Neural cell (in vitro differentiated cells): ENCODE results near the gene NEDD9. TPM values are rescaled to one million over a fixed set of nuclear protein-coding genes. Genes with fewer than 3 reads are reported as not detected.

Experiments used
- H2AFZ ChIP-seq: fragments of 200-600, 300-800 bp; sonication (generic), shearing (Covaris generic); 2 replicates; pipeline ENCODE4 v1.6.0; 2014; ENCODE audit warnings: low read depth, mild to moderate bottlenecking, antibody characterized with exemption, low read length, moderate library complexity
- H3F3A ChIP-seq: fragments of 200-600 bp; shearing (Covaris generic); 2 replicates; pipeline ENCODE4 v1.6.1; 2016; ENCODE audit warnings: mild to moderate bottlenecking, moderate library complexity, mixed read lengths, antibody characterized with exemption, low read length; ENCODE audit not compliant: insufficient read depth, poor library complexity, severe bottlenecking
- H3K27ac ChIP-seq: fragments of 200-600, 300-800 bp; sonication (generic), shearing (Covaris generic); 2 replicates; pipeline ENCODE4 v1.5.1; 2014; ENCODE audit warnings: mild to moderate bottlenecking, low read length, moderate library complexity
- H3K27me3 ChIP-seq: fragments of 300-800, 200-600 bp; sonication (generic), shearing (Covaris generic); 2 replicates; pipeline ENCODE4 v1.6.0; 2014; ENCODE audit warnings: mild to moderate bottlenecking, low read depth, low read length, moderate library complexity; ENCODE audit not compliant: insufficient read depth
- H3K36me3 ChIP-seq: fragments of 300-800, 200-600 bp; sonication (generic), shearing (Covaris generic); 2 replicates; pipeline ENCODE4 v1.5.1; 2014; ENCODE audit warnings: mild to moderate bottlenecking, antibody characterized with exemption, low read length, moderate library complexity; ENCODE audit not compliant: insufficient read depth
- H3K4me2 ChIP-seq: fragments of 300-800, 200-600 bp; sonication (generic), shearing (Covaris generic); 2 replicates; pipeline ENCODE4 v1.6.0; 2014; ENCODE audit warnings: mild to moderate bottlenecking, low read length
- H3K4me3 ChIP-seq: fragments of 300-800, 200-600 bp; sonication (generic), shearing (Covaris generic); 2 replicates; pipeline ENCODE4 v1.5.1; 2014; ENCODE audit warnings: mild to moderate bottlenecking, low read length, moderate library complexity
- H3K79me2 ChIP-seq: fragments of 200-600 bp; shearing (Covaris generic); replicated peaks from 2 replicates; pipeline ENCODE4 v1.6.0; 2014; ENCODE audit warnings: mild to moderate bottlenecking, low read length, moderate library complexity; ENCODE audit not compliant: insufficient read depth
- H3K9ac ChIP-seq: fragments of 300-800, 200-600 bp; sonication (generic), shearing (Covaris generic); 2 replicates; pipeline ENCODE4 v1.6.1; 2016; ENCODE audit warnings: mild to moderate bottlenecking, low read length, mixed read lengths
- H3K9me2 ChIP-seq: fragments of 200-600 bp; shearing (Covaris generic); 2 replicates; pipeline ENCODE4 v1.6.1; 2016; ENCODE audit warnings: mild to moderate bottlenecking, low read length, mixed read lengths; ENCODE audit not compliant: insufficient read depth
- H3K9me3 ChIP-seq: fragments of 200-600, 300-800 bp; sonication (generic), shearing (Covaris generic); 2 replicates; pipeline ENCODE4 v1.6.1; 2016; ENCODE audit warnings: mild to moderate bottlenecking, mixed run types, low read length, moderate library complexity, mixed read lengths
- H4K20me1 ChIP-seq: fragments of 200-600 bp; shearing (Covaris generic); 2 replicates; pipeline ENCODE4 v1.6.1; 2016; ENCODE audit warnings: mild to moderate bottlenecking, mixed run types; ENCODE audit not compliant: insufficient read depth
- CTCF ChIP-seq: fragments of 450-650 bp; IDR thresholded peaks from 2 replicates; pipeline ENCODE4 v1.5.1; 2014; ENCODE audit warnings: antibody characterized with exemption, mild to moderate bottlenecking, moderate library complexity; ENCODE audit not compliant: poor library complexity, severe bottlenecking
- EP300 ChIP-seq: fragments of 450-650 bp; conservative IDR thresholded peaks from 2 replicates; pipeline ENCODE4 v1.6.1; 2014; ENCODE audit warnings: antibody characterized with exemption, mild to moderate bottlenecking, moderate library complexity; ENCODE audit not compliant: poor library complexity, severe bottlenecking
- EZH2 ChIP-seq: fragments of 200-600, 300-800 bp; shearing (Covaris generic), sonication (generic); IDR thresholded peaks from 2 replicates; pipeline ENCODE4 v1.6.1; 2014; ENCODE audit warnings: antibody characterized with exemption, low read length, borderline replicate concordance, mild to moderate bottlenecking; ENCODE audit not compliant: insufficient read depth, poor library complexity, severe bottlenecking
- MXI1 ChIP-seq: fragments of 450-650 bp; conservative IDR thresholded peaks from 2 replicates; pipeline ENCODE4 v1.6.1; 2014; ENCODE audit warnings: antibody characterized with exemption, mild to moderate bottlenecking; ENCODE audit not compliant: poor library complexity, severe bottlenecking
- POLR2AphosphoS5 ChIP-seq: IDR thresholded peaks from 2 replicates; pipeline ENCODE4 v1.6.1; 2012
- RAD21 ChIP-seq: fragments of 450-650 bp; conservative IDR thresholded peaks from 2 replicates; pipeline ENCODE4 v1.6.1; 2014; ENCODE audit warnings: antibody characterized with exemption, mild to moderate bottlenecking, moderate library complexity
- REST ChIP-seq: IDR thresholded peaks from 2 replicates; pipeline ENCODE4 v1.6.1; 2012; ENCODE audit warnings: borderline replicate concordance
- SMC3 ChIP-seq: fragments of 450-650 bp; conservative IDR thresholded peaks from 2 replicates; pipeline ENCODE4 v1.6.1; 2014; ENCODE audit warnings: antibody characterized with exemption, mild to moderate bottlenecking, moderate library complexity; ENCODE audit not compliant: poor library complexity
- TAF1 ChIP-seq: IDR thresholded peaks from 2 replicates; pipeline ENCODE4 v1.6.1; 2012; ENCODE audit warnings: low read depth
- polyA plus RNA-seq: library from polyadenylated mRNA; depleted of rRNA; stranded (reverse); fragments of >200 nt; gene quantifications from 2 replicates; pipeline ENCODE4 v1.2.3, GENCODE V29; 2014

NEDD9 gene
- polyA plus RNA-seq, 1 donor from 2014 or later: 0.11 TPM

- TF ChIP-seq EZH2 (no peak), MXI1 (no peak), RAD21 (no peak), EP300 (no peak), POLR2AphosphoS5 (no peak), CTCF (no peak), REST (no peak), SMC3 (no peak), TAF1 (no peak)
- no peak overlapping the region for H2AFZ ChIP-seq
- H3K9ac ChIP-seq: no peak overlapping the region
- H3K27me3 ChIP-seq: no peaks in the 10 kb centered on the region
- H3K4me3 ChIP-seq: no peak overlapping the region
- H3K4me2 ChIP-seq: no peak overlapping the region
- no peaks in the 10 kb centered on the region for H3K79me2 ChIP-seq
- no peaks in the 10 kb centered on the region for H4K20me1 ChIP-seq
- no peaks in the 10 kb centered on the region for H3K36me3 ChIP-seq
- no peaks in the 10 kb centered on the region for H3F3A ChIP-seq
- no peaks in the 10 kb centered on the region for H3K9me2 ChIP-seq
- H3K27ac ChIP-seq: no peak overlapping the region
- no peaks in the 10 kb centered on the region for H3K9me3 ChIP-seq
Observed at GRCh38 chr6:11208267-11208666, 24.2 kb downstream of the NEDD9 start.

GRCh38 chr6:11207199-11207968, 25.1 kb downstream of the NEDD9 start:
- Histone ChIP-seq H3K79me2 (no peaks in the 10 kb centered on the region), H3K27ac (no peak overlapping the region), H3K4me2 (no peak overlapping the region), H4K20me1 (no peaks in the 10 kb centered on the region), H3F3A (no peaks in the 10 kb centered on the region), H3K9me3 (no peaks in the 10 kb centered on the region), H3K4me3 (no peak overlapping the region), H3K9ac (no peak overlapping the region), H2AFZ (no peak overlapping the region), H3K27me3 (no peaks in the 10 kb centered on the region), H3K9me2 (no peaks in the 10 kb centered on the region), H3K36me3 (no peaks in the 10 kb centered on the region)
- TF ChIP-seq SMC3 (no peak), EZH2 (no peak), MXI1 (no peak), TAF1 (no peak), POLR2AphosphoS5 (no peak), REST (no peak), RAD21 (no peak), CTCF (no peak), EP300 (no peak)
